OCI-LY1 (cell line): ENCODE measurements around the gene PPP1R3E.

Source experiments
- H2AFZ ChIP-seq: fragments of 200-600 bp; sonication (generic), shearing (Covaris generic); 2 replicates; pipeline ENCODE4 v1.6.0; 2014; ENCODE audit warnings: antibody characterized with exemption, mild to moderate bottlenecking, low read length
- H3F3A ChIP-seq: fragments of 200-600 bp; sonication (generic), shearing (Covaris generic); 2 replicates; pipeline ENCODE4 v1.6.0; 2014; ENCODE audit warnings: mild to moderate bottlenecking, antibody characterized with exemption, low read length, moderate library complexity; ENCODE audit not compliant: insufficient read depth
- H3K27ac ChIP-seq: fragments of 200-600 bp; sonication (generic); 2 replicates; pipeline ENCODE4 v1.5.1; 2014; ENCODE audit warnings: low read length, mixed run types, mild to moderate bottlenecking, low read depth; ENCODE audit not compliant: poor library complexity, severe bottlenecking
- H3K27me3 ChIP-seq: fragments of 200-600 bp; sonication (generic); 2 replicates; pipeline ENCODE4 v1.6.0; 2014; ENCODE audit warnings: antibody characterized with exemption, mild to moderate bottlenecking, low read length, moderate library complexity; ENCODE audit not compliant: insufficient read depth
- H3K36me3 ChIP-seq: fragments of 200-600 bp; sonication (generic); 2 replicates; pipeline ENCODE4 v1.6.1; 2014; ENCODE audit warnings: mild to moderate bottlenecking, antibody characterized with exemption, low read length, moderate library complexity, mixed read lengths; ENCODE audit not compliant: insufficient read depth
- H3K4me1 ChIP-seq: fragments of 200-600 bp; sonication (generic); 2 replicates; pipeline ENCODE4 v1.5.1; 2014; ENCODE audit warnings: mild to moderate bottlenecking, low read length, moderate library complexity; ENCODE audit not compliant: insufficient read depth, severe bottlenecking
- H3K4me2 ChIP-seq: fragments of 200-600 bp; sonication (generic), shearing (Covaris generic); 2 replicates; pipeline ENCODE4 v1.6.1; 2014; ENCODE audit warnings: low read length
- H3K4me3 ChIP-seq: fragments of 200-600 bp; sonication (generic); 2 replicates; pipeline ENCODE4 v1.5.1; 2014; ENCODE audit warnings: low read length, low read depth, mild to moderate bottlenecking, mixed read lengths; ENCODE audit not compliant: poor library complexity, severe bottlenecking
- H3K79me2 ChIP-seq: fragments of 200-600 bp; shearing (Covaris generic); 2 replicates; pipeline ENCODE4 v1.6.1; 2016; ENCODE audit warnings: mixed run types, low read length, mixed read lengths; ENCODE audit not compliant: insufficient read depth
- H3K9ac ChIP-seq: fragments of 200-600 bp; sonication (generic), shearing (Covaris generic); 2 replicates; pipeline ENCODE4 v1.6.1; 2014; ENCODE audit warnings: mild to moderate bottlenecking, low read length, mixed read lengths
- H3K9me2 ChIP-seq: fragments of 200-600 bp; sonication (generic), shearing (Covaris generic); 2 replicates; pipeline ENCODE4 v1.6.1; 2014; ENCODE audit warnings: low read depth, mild to moderate bottlenecking, low read length, mixed read lengths
- H3K9me3 ChIP-seq: fragments of 200-600 bp; shearing (Covaris generic); 2 replicates; pipeline ENCODE4 v1.6.1; 2014; ENCODE audit warnings: low read length, mixed read lengths
- H4K20me1 ChIP-seq: fragments of 200-600 bp; sonication (generic), shearing (Covaris generic); 2 replicates; pipeline ENCODE4 v1.6.0; 2016; ENCODE audit warnings: mild to moderate bottlenecking, low read length; ENCODE audit not compliant: insufficient read depth
- CTCF ChIP-seq: fragments of 200-600 bp; sonication (generic), shearing (Covaris generic); IDR thresholded peaks from 2 replicates; pipeline ENCODE4 v1.5.1; 2017; ENCODE audit warnings: mild to moderate bottlenecking, antibody characterized with exemption, low read length, moderate library complexity, mixed read lengths
- EZH2 ChIP-seq: fragments of 200-600 bp; sonication (generic), shearing (Covaris generic); IDR thresholded peaks from 2 replicates; pipeline ENCODE4 v1.8.0; 2017; ENCODE audit warnings: borderline replicate concordance, mixed run types, mild to moderate bottlenecking, antibody characterized with exemption, low read length, moderate library complexity, mixed read lengths

PPP1R3E gene

DNA sequence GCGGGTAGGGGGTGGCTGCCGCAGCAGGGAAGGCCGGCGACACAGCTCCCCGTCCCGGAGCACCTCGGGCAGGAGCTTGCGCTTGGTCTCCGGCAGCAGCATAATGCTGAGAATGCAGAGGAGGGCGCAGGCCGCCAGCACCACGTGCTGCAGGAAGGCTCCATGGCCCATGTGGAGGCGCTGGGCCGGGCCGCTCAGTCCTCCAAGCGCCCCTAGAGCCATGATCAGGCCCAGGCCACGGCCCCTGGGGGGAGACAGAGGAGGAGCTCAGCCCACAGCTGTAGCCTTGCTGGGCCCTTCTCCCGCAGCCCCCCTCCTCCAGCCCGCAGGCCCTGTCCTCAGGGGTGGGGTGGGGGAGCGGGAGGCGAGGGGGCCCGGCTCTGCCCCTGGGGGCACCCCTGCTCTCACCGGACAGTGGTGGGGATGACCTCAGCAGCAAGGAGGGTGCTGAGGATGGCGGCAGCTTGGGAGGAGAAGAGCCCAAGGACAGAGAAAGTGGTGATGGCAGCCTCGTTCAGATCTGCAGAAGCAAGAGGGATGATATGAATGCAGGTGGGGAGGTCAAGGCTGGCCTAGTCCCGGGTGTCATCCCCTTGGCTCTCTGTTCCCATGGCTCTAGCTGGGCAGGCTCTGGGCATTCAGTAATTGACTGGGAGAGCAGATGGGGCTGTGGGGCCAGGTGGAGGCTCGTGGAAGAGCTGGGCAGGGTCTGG, 44.2 kb upstream of the PPP1R3E start:
- no peak overlapping the region for H3K4me3 ChIP-seq
- no peaks in the 10 kb centered on the region for H3K27me3 ChIP-seq
- no peaks in the 10 kb centered on the region for H3K9me3 ChIP-seq
- H3K36me3 ChIP-seq: no peaks in the 10 kb centered on the region
- TF ChIP-seq EZH2: no peak
- no peaks in the 10 kb centered on the region for H3F3A ChIP-seq
- no peaks in the 10 kb centered on the region for H4K20me1 ChIP-seq
- no peaks in the 10 kb centered on the region for H3K79me2 ChIP-seq
- no peak overlapping the region for H3K27ac ChIP-seq
- no peak overlapping the region for H2AFZ ChIP-seq
- no peak overlapping the region for H3K9ac ChIP-seq
- no peaks in the 10 kb centered on the region for H3K9me2 ChIP-seq
- H3K4me2 ChIP-seq: no peak overlapping the region
- no peaks in the 10 kb centered on the region for H3K4me1 ChIP-seq

DNA sequence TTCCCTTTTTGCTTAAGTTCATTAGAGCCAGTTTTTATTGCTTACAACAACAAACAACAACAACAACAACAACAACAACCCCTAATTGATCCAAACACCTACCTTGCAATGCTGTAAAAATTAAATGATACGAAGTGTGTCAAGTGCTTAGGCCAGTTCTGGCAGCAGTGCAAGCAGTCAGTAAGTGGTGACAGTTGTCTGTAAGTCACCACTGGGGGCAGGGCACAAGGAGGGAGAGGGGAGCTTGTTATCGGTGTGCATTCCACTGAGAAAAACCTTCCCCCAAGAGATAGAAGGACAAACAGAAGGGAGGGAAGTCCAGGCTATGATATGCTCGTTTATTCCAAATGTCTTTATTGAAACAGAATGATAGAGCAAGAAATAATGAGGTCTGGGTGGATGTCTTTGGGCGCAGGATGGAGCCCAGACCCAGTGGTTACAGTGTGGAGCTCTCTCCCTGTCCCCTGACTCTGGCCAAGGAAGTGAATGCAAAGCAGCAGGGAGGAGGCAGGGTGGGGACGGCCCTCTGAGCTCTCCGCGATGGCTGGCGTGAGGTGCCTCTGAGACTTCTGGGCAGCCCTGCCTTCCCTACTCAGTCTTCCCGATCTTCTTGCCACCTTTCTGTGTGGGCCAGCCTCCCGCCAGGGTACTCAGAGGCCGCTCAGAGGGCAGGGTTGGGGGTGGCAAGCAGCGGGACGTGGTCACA, 43.5 kb upstream of the PPP1R3E start:
- no peak overlapping the region for H3K9ac ChIP-seq
- H2AFZ ChIP-seq: no peak overlapping the region
- TF ChIP-seq CTCF (no peak), EZH2 (no peak)
- H3K4me1 ChIP-seq: no peaks in the 10 kb centered on the region
- H3K4me3 ChIP-seq: no peak overlapping the region
- H3K9me3 ChIP-seq: no peaks in the 10 kb centered on the region
- H3K79me2 ChIP-seq: no peaks in the 10 kb centered on the region
- H3K9me2 ChIP-seq: no peaks in the 10 kb centered on the region
- no peaks in the 10 kb centered on the region for H3F3A ChIP-seq
- H3K27me3 ChIP-seq: no peaks in the 10 kb centered on the region
- no peak overlapping the region for H3K4me2 ChIP-seq
- no peak overlapping the region for H3K27ac ChIP-seq
- no peaks in the 10 kb centered on the region for H4K20me1 ChIP-seq
- H3K36me3 ChIP-seq: no peaks in the 10 kb centered on the region

GRCh38 chr14:23344481-23344880, 41.8 kb upstream of the PPP1R3E start:
- H4K20me1 ChIP-seq: no peaks in the 10 kb centered on the region
- TF ChIP-seq CTCF: no peak
- no peak for TF ChIP-seq EZH2
- no peaks in the 10 kb centered on the region for H3F3A ChIP-seq
- H3K27ac ChIP-seq: no peak overlapping the region
- H3K4me1 ChIP-seq: no peaks in the 10 kb centered on the region
- no peaks in the 10 kb centered on the region for H3K36me3 ChIP-seq
- no peak overlapping the region for H2AFZ ChIP-seq
- no peak overlapping the region for H3K4me3 ChIP-seq
- no peaks in the 10 kb centered on the region for H3K79me2 ChIP-seq
- no peak overlapping the region for H3K9ac ChIP-seq
- H3K9me2 ChIP-seq: no peaks in the 10 kb centered on the region
- peaks cover 7% of the 10 kb centered on the region for H3K9me3 ChIP-seq
- no peak overlapping the region for H3K4me2 ChIP-seq
- no peaks in the 10 kb centered on the region for H3K27me3 ChIP-seq
